Bronchial epithelial cell (primary cell): Measurements from ENCODE around the gene ARL6. TPM values are rescaled to one million over a fixed set of nuclear protein-coding genes. Genes with fewer than 3 reads are reported as not detected.

Source experiments
- DNase-seq: peaks from one replicate; pipeline ENCODE4 v3.0.0-alpha.2; 2010; ENCODE audit warnings: low read depth
- FAIRE-seq: peaks from 2 replicates; lab custom pipeline; 2011; peaks lifted over from hg19 to GRCh38; lab: Jason Lieb, UNC
- H3K27me3 ChIP-seq: 2 replicates; pipeline ENCODE4 v1.5.1; 2011; ENCODE audit warnings: low read length; ENCODE audit not compliant: control insufficient read depth, insufficient read depth
- H3K36me3 ChIP-seq: 2 replicates; pipeline ENCODE4 v1.5.1; 2011; ENCODE audit warnings: low read length; ENCODE audit not compliant: control insufficient read depth, insufficient read depth
- H3K4me3 ChIP-seq: 2 replicates; pipeline ENCODE4 v1.5.1; 2011; ENCODE audit warnings: mild to moderate bottlenecking, low read depth, low read length, control low read depth
- CTCF ChIP-seq: IDR thresholded peaks from 2 replicates; pipeline ENCODE4 v1.5.1; 2011; ENCODE audit warnings: mild to moderate bottlenecking, moderate library complexity, low read length, control low read depth, inconsistent platforms; ENCODE audit not compliant: insufficient read depth, severe bottlenecking
- total RNA-seq: library from RNA; depleted of rRNA; stranded (reverse); fragments of >200 nt; gene quantifications from 2 replicates; pipeline ENCODE4 v1.2.1, GENCODE V29; 2014

The ARL6 gene
- total RNA-seq, 1 donor from 2014 or later: 2.6 TPM

GRCh38 chr3:97838393-97838792 lies 73.8 kb downstream of the ARL6 start:
- TF ChIP-seq CTCF: no peak
- H3K36me3 ChIP-seq: no peaks in the 10 kb centered on the region
- FAIRE-seq: no peak
- H3K27me3 ChIP-seq: no peaks in the 10 kb centered on the region
- no peak overlapping the region for H3K4me3 ChIP-seq
- DNase-seq: no peak

- FAIRE-seq (no peak), DNase-seq (no peak)
- no peaks in the 10 kb centered on the region for H3K36me3 ChIP-seq
- TF ChIP-seq CTCF: no peak
- no peaks in the 10 kb centered on the region for H3K27me3 ChIP-seq
- H3K4me3 ChIP-seq: no peak overlapping the region
Observed at GRCh38 chr3:97839944-97840343, 75.4 kb downstream of the ARL6 start.

- Histone ChIP-seq H3K27me3 (no peaks in the 10 kb centered on the region), H3K4me3 (no peak overlapping the region), H3K36me3 (no peaks in the 10 kb centered on the region)
- FAIRE-seq (no peak), DNase-seq (no peak)
- TF ChIP-seq CTCF: no peak
Observed at GRCh38 chr3:97841304-97841703, 76.7 kb downstream of the ARL6 start.

GRCh38 chr3:97841956-97842355 lies 77.4 kb downstream of the ARL6 start:
- peaks cover 2% of the 10 kb centered on the region for H3K36me3 ChIP-seq
- H3K27me3 ChIP-seq: no peaks in the 10 kb centered on the region
- no peak overlapping the region for H3K4me3 ChIP-seq
- DNase-seq: no peak
- TF ChIP-seq CTCF: no peak
- no peak for FAIRE-seq

- Histone ChIP-seq H3K36me3 (peaks cover 2% of the 10 kb centered on the region), H3K27me3 (no peaks in the 10 kb centered on the region), H3K4me3 (no peak overlapping the region)
- TF ChIP-seq CTCF: no peak
- DNase-seq (no peak), FAIRE-seq (no peak)
Observed at GRCh38 chr3:97848779-97849178, 84.2 kb downstream of the ARL6 start.

Other genes starting within 250 kb of the ARL6 start
- 13.4 and 17.7 TPM in 2 replicates for gene CRYBG3, start 57.3 kb downstream of the ARL6 start, total RNA-seq
- gene RIOX2, start 207.7 kb downstream of the ARL6 start, total RNA-seq: 36.4 and 40.3 TPM in 2 replicates